Fibroblast of lung (primary cell): ENCODE results near the gene GREB1. TPM values are rescaled to one million over a fixed set of nuclear protein-coding genes. Genes with fewer than 3 reads are reported as not detected.

Experiments used
- DNase-seq, 2 donors: peaks; one replicate each; pipeline versions ENCODE4 v3.0.0 to v3.0.0-alpha.2; 2010; ENCODE audit warnings: low read depth in 2 of 2
- H2AFZ ChIP-seq: 2 replicates; pipeline ENCODE4 v1.5.1; 2012; ENCODE audit warnings: low read length, control low read depth, inconsistent platforms
- H3K27ac ChIP-seq: 2 replicates; pipeline ENCODE4 v1.5.1; 2011; ENCODE audit warnings: low read length, control low read depth; ENCODE audit not compliant: insufficient read depth
- H3K27me3 ChIP-seq: 2 replicates; pipeline ENCODE4 v1.5.1; 2011; ENCODE audit warnings: mild to moderate bottlenecking, low read length; ENCODE audit not compliant: control insufficient read depth, insufficient read depth
- H3K36me3 ChIP-seq: 2 replicates; pipeline ENCODE4 v1.5.1; 2011; ENCODE audit warnings: low read length; ENCODE audit not compliant: control insufficient read depth, insufficient read depth
- H3K4me1 ChIP-seq: 2 replicates; pipeline ENCODE4 v1.5.1; 2011; ENCODE audit warnings: low read length; ENCODE audit not compliant: control insufficient read depth, insufficient read depth; ENCODE audit errors: extremely low read depth
- H3K4me2 ChIP-seq: 2 replicates; pipeline ENCODE4 v1.5.1; 2011; ENCODE audit warnings: low read length, control low read depth; ENCODE audit not compliant: insufficient read depth; ENCODE audit errors: extremely low read depth
- H3K4me3 ChIP-seq, 4 experiments: fragments of 200-600 bp in 1 of 4; sonication (generic) in 1 of 4; replicated peaks in 1 of 4; 2 replicates each; pipeline ENCODE4 v1.5.1; 2011 to 2016; ENCODE audit warnings: low read length in 4 of 4, low read depth in 3 of 4, mild to moderate bottlenecking in 3 of 4, control low read depth in 2 of 4, inconsistent platforms in 1 of 4, mixed read lengths in 1 of 4; ENCODE audit not compliant: insufficient read depth in 1 of 4; ENCODE audit errors: control extremely low read depth in 1 of 4
- H3K79me2 ChIP-seq: 2 replicates; pipeline ENCODE4 v1.5.1; 2012; ENCODE audit warnings: mild to moderate bottlenecking, low read length, inconsistent platforms; ENCODE audit not compliant: control insufficient read depth, insufficient read depth
- H3K9ac ChIP-seq: 2 replicates; pipeline ENCODE4 v1.5.1; 2011; ENCODE audit warnings: mild to moderate bottlenecking, low read length, control low read depth; ENCODE audit not compliant: insufficient read depth
- H3K9me3 ChIP-seq: 2 replicates; pipeline ENCODE4 v1.5.1; 2012; ENCODE audit warnings: low read depth, low read length; ENCODE audit not compliant: control insufficient read depth, insufficient read depth
- H4K20me1 ChIP-seq: 2 replicates; pipeline ENCODE4 v1.5.1; 2011; ENCODE audit warnings: low read length; ENCODE audit not compliant: control insufficient read depth, insufficient read depth; ENCODE audit errors: extremely low read depth
- EZH2 ChIP-seq: IDR thresholded peaks from 2 replicates; pipeline ENCODE4 v1.5.1; 2012; ENCODE audit warnings: low read length, control low read depth, mild to moderate bottlenecking; ENCODE audit errors: missing control alignments
- polyA plus RNA-seq, 2 donors: library from polyadenylated mRNA; depleted of rRNA in 1 of 2; stranded (reverse) in 1 of 2; unstranded in 1 of 2; fragments of >200 nt; gene quantifications; 2 replicates each; pipeline ENCODE4 v1.2.1, GENCODE V29; 2011 to 2012; ENCODE audit warnings: missing spikeins in 1 of 2
- total RNA-seq: library from RNA; depleted of rRNA; stranded (reverse); fragments of >200 nt; gene quantifications from 2 replicates; pipeline ENCODE4 v1.2.1, GENCODE V29; 2014
- TF ChIP-seq, protein P1 (sequence below), 2 donors: IDR thresholded peaks in 1 of 2; conservative IDR thresholded peaks in 1 of 2; 1 replicate in 1 of 2; 2 replicates in 1 of 2; pipeline ENCODE4 v1.5.1; 2011 to 2012; ENCODE audit warnings: low read length in 2 of 2, control low read depth in 1 of 2, inconsistent platforms in 1 of 2, low read depth in 1 of 2, mild to moderate bottlenecking in 1 of 2

Gene GREB1
- total and polyA plus RNA-seq, 2 donors (not counting 1 experiment from before 2014, with no cell fraction given), result 0.06 to 2.0 TPM

DNA sequence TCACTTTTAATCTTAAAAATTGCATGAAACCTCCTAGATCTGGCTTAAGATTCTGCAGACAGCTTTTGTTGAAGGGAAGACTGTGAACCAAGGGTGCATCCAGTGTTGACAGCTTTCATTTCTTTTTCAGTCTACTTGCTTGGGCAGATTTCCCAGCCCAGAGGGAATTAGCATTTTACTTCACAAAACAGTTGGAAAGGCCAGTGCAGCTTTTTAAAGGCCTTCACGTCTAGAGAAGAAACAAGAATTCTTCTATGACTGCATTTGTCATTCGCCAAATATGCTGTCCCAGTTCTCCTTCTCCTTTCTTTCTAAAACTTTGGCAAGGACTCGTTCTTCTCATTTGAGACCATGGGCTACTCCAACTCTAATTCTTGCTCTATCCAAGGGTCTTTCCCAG is 118.7 kb downstream of the GREB1 start:
- no peaks in the 10 kb centered on the region for H4K20me1 ChIP-seq
- no peak overlapping the region for H3K27ac ChIP-seq
- no peak overlapping the region for H3K4me2 ChIP-seq
- no peaks in the 10 kb centered on the region for H3K4me1 ChIP-seq
- no peaks in the 10 kb centered on the region for H3K36me3 ChIP-seq
- TF ChIP-seq, protein P1, sequence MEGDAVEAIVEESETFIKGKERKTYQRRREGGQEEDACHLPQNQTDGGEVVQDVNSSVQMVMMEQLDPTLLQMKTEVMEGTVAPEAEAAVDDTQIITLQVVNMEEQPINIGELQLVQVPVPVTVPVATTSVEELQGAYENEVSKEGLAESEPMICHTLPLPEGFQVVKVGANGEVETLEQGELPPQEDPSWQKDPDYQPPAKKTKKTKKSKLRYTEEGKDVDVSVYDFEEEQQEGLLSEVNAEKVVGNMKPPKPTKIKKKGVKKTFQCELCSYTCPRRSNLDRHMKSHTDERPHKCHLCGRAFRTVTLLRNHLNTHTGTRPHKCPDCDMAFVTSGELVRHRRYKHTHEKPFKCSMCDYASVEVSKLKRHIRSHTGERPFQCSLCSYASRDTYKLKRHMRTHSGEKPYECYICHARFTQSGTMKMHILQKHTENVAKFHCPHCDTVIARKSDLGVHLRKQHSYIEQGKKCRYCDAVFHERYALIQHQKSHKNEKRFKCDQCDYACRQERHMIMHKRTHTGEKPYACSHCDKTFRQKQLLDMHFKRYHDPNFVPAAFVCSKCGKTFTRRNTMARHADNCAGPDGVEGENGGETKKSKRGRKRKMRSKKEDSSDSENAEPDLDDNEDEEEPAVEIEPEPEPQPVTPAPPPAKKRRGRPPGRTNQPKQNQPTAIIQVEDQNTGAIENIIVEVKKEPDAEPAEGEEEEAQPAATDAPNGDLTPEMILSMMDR (conservative IDR thresholded peaks at IDR 0.05 in 1 of 2, IDR thresholded peaks at IDR 0.05 in 1 of 2; ENCODE audit: low read depth in 1 of 2, low read length in 2 of 2), result no peak
- no peak for TF ChIP-seq EZH2
- no peak overlapping the region for H3K9ac ChIP-seq
- peak in 1 of 2 donors; percentile 15 for DNase-seq
- no peaks in the 10 kb centered on the region for H3K79me2 ChIP-seq
- H2AFZ ChIP-seq, result no peak overlapping the region
- no peak overlapping the region for H3K4me3 ChIP-seq
- H3K27me3 ChIP-seq, result peaks cover 16% of the 10 kb centered on the region
- no peaks in the 10 kb centered on the region for H3K9me3 ChIP-seq

DNA sequence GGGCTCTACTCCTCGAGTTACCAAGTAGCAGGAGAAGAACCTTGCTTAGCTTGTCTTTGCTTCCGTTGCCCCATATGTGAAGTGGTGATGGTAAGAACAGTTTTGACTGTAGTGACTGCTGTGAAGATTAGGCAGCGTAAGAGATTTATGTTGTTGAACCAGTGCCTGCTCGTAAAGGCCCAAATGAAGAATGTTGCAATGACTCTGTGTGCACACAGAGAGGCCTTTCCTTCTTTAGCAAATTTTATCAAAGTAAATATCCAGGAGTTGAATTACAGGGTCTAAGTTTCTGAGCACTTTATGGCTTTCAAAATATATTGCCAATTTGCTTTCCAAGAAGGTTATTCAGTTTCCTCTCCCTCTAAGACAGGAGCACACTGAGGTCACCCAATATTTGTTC is 121.7 kb downstream of the GREB1 start:
- Histone ChIP-seq H3K9me3 (no peaks in the 10 kb centered on the region), H3K9ac (no peak overlapping the region), H3K27me3 (peaks cover 15% of the 10 kb centered on the region), H3K4me3 (no peak overlapping the region), H3K4me1 (no peaks in the 10 kb centered on the region), H4K20me1 (no peaks in the 10 kb centered on the region), H3K79me2 (no peaks in the 10 kb centered on the region), H2AFZ (no peak overlapping the region), H3K27ac (no peak overlapping the region), H3K36me3 (no peaks in the 10 kb centered on the region), H3K4me2 (no peak overlapping the region)
- no peak for TF ChIP-seq EZH2
- TF ChIP-seq, protein P1 (conservative IDR thresholded peaks at IDR 0.05 in 1 of 2, IDR thresholded peaks at IDR 0.05 in 1 of 2; ENCODE audit: low read depth in 1 of 2, low read length in 2 of 2), result no peak
- DNase-seq, result peak in 1 of 2 donors; percentile 50

DNA sequence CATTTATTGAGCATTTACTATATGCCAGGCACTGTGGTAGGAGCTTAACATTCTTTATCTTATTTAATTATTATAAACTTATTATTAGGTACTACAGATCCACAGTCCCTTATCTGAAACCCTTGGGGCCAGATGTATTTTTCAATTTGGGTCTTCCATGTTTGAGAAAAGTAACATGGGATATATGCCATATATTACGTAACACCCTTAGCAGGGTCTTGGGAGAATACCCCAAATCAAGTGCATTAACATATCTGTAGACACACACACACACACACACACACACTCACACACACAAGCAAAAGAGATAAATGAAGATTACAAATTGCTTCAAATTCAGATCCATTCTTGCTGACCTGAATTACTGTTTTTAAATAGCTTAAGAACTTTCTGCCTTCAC is 122.4 kb downstream of the GREB1 start:
- Histone ChIP-seq H3K27ac (no peak overlapping the region), H3K4me1 (no peaks in the 10 kb centered on the region), H4K20me1 (no peaks in the 10 kb centered on the region), H3K9ac (no peak overlapping the region), H3K9me3 (no peaks in the 10 kb centered on the region), H3K27me3 (peaks cover 13% of the 10 kb centered on the region), H3K4me2 (no peak overlapping the region), H2AFZ (no peak overlapping the region), H3K36me3 (no peaks in the 10 kb centered on the region), H3K4me3 (no peak overlapping the region), H3K79me2 (no peaks in the 10 kb centered on the region)
- TF ChIP-seq, protein P1 (conservative IDR thresholded peaks at IDR 0.05 in 1 of 2, IDR thresholded peaks at IDR 0.05 in 1 of 2; ENCODE audit: low read depth in 1 of 2, low read length in 2 of 2), result no peak
- no peak for TF ChIP-seq EZH2
- DNase-seq, result no peak
